OCI-LY7 (cell line): ENCODE data around the gene PPP1R9B. TPM values are rescaled to one million over a fixed set of nuclear protein-coding genes. Genes with fewer than 3 reads are reported as not detected.

Source experiments
- BruUV-seq: library from RNA; stranded (reverse); fragments of 400-500 nt; replicated peaks from 2 replicates; lab custom pipeline; 2021; lab: Mats Ljungman, UMichigan
- CTCF ChIA-PET: fragments of 300-600 bp; sonication (Branson Sonifier 250); formaldehyde crosslinking; loops from one replicate; lab custom pipeline; 2022; ENCODE audit warnings: antibody characterized with exemption; ENCODE audit not compliant: unreplicated experiment; lab: Charles Lee
- POLR2A ChIA-PET: fragments of 300-600 bp; sonication (Branson Sonifier 250); formaldehyde crosslinking; loops from one replicate; lab custom pipeline; 2022; ENCODE audit warnings: antibody characterized with exemption; lab: Charles Lee
- DNase-seq: peaks from one replicate; pipeline ENCODE4 v3.0.0-alpha.2; 2015; ENCODE audit warnings: low spot score
- H2AFZ ChIP-seq: fragments of 200-600 bp; sonication (generic), shearing (Covaris generic); 2 replicates; pipeline ENCODE4 v1.6.1; 2014; ENCODE audit warnings: mild to moderate bottlenecking, antibody characterized with exemption, low read length, moderate library complexity
- H3K27ac ChIP-seq: fragments of 200-600 bp; sonication (generic); 2 replicates; pipeline ENCODE4 v1.5.1; 2014; ENCODE audit warnings: mixed run types, low read depth, mild to moderate bottlenecking, moderate library complexity, low read length, inconsistent platforms; ENCODE audit not compliant: poor library complexity, severe bottlenecking
- H3K36me3 ChIP-seq: fragments of 200-600 bp; sonication (generic); 2 replicates; pipeline ENCODE4 v1.6.1; 2014; ENCODE audit warnings: mild to moderate bottlenecking, antibody characterized with exemption, low read length, moderate library complexity, mixed read lengths; ENCODE audit not compliant: insufficient read depth
- H3K4me1 ChIP-seq: fragments of 200-600 bp; sonication (generic); 2 replicates; pipeline ENCODE4 v1.5.1; 2014; ENCODE audit warnings: mild to moderate bottlenecking, low read length; ENCODE audit not compliant: insufficient read depth, poor library complexity, severe bottlenecking
- H3K4me2 ChIP-seq: fragments of 200-600 bp; sonication (generic); 2 replicates; pipeline ENCODE4 v1.6.1; 2014; ENCODE audit warnings: mild to moderate bottlenecking, low read length
- H3K4me3 ChIP-seq: fragments of 200-600 bp; sonication (generic); 2 replicates; pipeline ENCODE4 v1.5.1; 2014; ENCODE audit warnings: mild to moderate bottlenecking, low read depth, low read length; ENCODE audit not compliant: poor library complexity, severe bottlenecking
- H3K79me2 ChIP-seq: fragments of 200-600 bp; sonication (generic); 2 replicates; pipeline ENCODE4 v1.6.1; 2016; ENCODE audit warnings: low read depth, mild to moderate bottlenecking, low read length, moderate library complexity, mixed read lengths; ENCODE audit not compliant: insufficient read depth
- H3K9me2 ChIP-seq: fragments of 200-600 bp; sonication (generic); 2 replicates; pipeline ENCODE4 v1.6.1; 2016; ENCODE audit warnings: mild to moderate bottlenecking, low read length, mixed read lengths; ENCODE audit not compliant: insufficient read depth
- H3K9me3 ChIP-seq: fragments of 200-600 bp; sonication (generic); 2 replicates; pipeline ENCODE4 v1.6.1; 2014; ENCODE audit warnings: mild to moderate bottlenecking, mixed run types, low read length, mixed read lengths
- H4K20me1 ChIP-seq: fragments of 200-600 bp; sonication (generic); 2 replicates; pipeline ENCODE4 v1.6.1; 2014; ENCODE audit warnings: mild to moderate bottlenecking, antibody characterized with exemption, low read length, moderate library complexity, mixed read lengths; ENCODE audit not compliant: insufficient read depth
- EZH2phosphoT487 ChIP-seq: fragments of 200-600 bp; sonication (generic); IDR thresholded peaks from 2 replicates; pipeline ENCODE4 v1.6.1; 2018; ENCODE audit warnings: low read depth, borderline replicate concordance, mild to moderate bottlenecking, mixed run types, antibody characterized with exemption, low read length, moderate library complexity, mixed read lengths
- intact Hi-C: fragments of 100-400 bp; cut with micrococcal nuclease; formaldehyde crosslinking; loops from one replicate; pipeline ENCODE4 v1.10.0; 2022; ENCODE audit not compliant: unreplicated experiment
- total RNA-seq, 2 experiments: library from RNA; depleted of rRNA in 1 of 2; stranded (reverse); fragments of >200 nt in 1 of 2; shearing (Covaris generic) in 1 of 2; gene quantifications; 2 replicates each; pipeline ENCODE4 v1.2.3, GENCODE V29; 2014 to 2022
- TF ChIP-seq, protein P1 (sequence below): fragments of 200-600 bp; sonication (generic); conservative IDR thresholded peaks from 2 replicates; pipeline ENCODE4 v1.5.1; 2014; ENCODE audit warnings: mild to moderate bottlenecking, antibody characterized with exemption, low read length, moderate library complexity, mixed read lengths

The PPP1R9B gene
- total RNA-seq, 2 experiments from 2014 or later, result 45.3 to 87.0 TPM

DNA sequence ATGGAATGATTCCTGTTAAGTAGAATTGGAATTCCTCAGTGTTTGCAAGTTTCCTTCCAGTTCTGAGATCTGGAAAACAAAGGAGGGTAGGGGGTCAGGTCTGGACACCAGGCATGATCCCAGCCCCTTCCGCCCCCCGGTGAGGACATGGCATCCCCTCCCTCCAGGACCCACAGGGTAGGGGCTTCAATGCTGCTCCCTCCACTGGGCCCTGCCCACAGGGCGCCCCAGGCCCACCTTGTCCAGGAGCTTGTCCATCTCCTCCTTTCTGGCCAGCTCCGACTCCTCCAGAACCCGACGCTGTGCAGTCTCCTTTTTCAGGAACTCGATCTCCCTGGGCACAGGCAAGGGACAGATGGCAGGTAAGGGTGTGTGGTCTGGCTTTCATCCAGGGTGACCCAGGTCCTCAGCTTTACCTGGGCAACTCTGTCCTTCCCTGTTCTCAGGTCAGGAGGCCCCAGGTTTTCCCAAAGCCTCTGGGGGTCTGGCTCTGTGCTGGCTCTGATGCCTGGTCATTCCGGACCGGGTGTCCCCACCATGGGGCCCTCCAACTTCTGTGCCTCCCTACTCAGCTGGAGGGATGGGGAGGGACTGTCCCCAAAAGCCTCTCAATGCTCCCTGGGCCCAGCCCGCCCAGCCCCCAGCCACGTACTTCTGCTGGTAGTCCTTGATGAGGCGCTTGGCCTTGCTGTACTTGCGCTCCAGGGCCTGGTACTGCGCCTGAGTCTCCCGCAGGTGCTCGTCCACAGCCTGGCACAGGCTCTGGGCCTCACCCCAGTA is 15.0 kb downstream of the PPP1R9B start:
- intact Hi-C loops, result no loop called here
- CTCF ChIA-PET, result no interaction called here
- Histone ChIP-seq H3K4me1 (peaks cover 6% of the 10 kb centered on the region), H3K9me3 (no peaks in the 10 kb centered on the region), H3K27ac (no peak overlapping the region), H3K9me2 (no peaks in the 10 kb centered on the region), H3K4me2 (no peak overlapping the region), H2AFZ (no peak overlapping the region), H3K36me3 (peaks cover 82% of the 10 kb centered on the region), H4K20me1 (no peaks in the 10 kb centered on the region), H3K79me2 (no peaks in the 10 kb centered on the region), H3K4me3 (no peak overlapping the region)
- no TSS peak for BruUV-seq
- POLR2A ChIA-PET, result no interaction called here
- TF ChIP-seq, protein P1, sequence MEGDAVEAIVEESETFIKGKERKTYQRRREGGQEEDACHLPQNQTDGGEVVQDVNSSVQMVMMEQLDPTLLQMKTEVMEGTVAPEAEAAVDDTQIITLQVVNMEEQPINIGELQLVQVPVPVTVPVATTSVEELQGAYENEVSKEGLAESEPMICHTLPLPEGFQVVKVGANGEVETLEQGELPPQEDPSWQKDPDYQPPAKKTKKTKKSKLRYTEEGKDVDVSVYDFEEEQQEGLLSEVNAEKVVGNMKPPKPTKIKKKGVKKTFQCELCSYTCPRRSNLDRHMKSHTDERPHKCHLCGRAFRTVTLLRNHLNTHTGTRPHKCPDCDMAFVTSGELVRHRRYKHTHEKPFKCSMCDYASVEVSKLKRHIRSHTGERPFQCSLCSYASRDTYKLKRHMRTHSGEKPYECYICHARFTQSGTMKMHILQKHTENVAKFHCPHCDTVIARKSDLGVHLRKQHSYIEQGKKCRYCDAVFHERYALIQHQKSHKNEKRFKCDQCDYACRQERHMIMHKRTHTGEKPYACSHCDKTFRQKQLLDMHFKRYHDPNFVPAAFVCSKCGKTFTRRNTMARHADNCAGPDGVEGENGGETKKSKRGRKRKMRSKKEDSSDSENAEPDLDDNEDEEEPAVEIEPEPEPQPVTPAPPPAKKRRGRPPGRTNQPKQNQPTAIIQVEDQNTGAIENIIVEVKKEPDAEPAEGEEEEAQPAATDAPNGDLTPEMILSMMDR, result no peak
- TF ChIP-seq EZH2phosphoT487, result no peak
- DNase-seq, result no peak

DNA sequence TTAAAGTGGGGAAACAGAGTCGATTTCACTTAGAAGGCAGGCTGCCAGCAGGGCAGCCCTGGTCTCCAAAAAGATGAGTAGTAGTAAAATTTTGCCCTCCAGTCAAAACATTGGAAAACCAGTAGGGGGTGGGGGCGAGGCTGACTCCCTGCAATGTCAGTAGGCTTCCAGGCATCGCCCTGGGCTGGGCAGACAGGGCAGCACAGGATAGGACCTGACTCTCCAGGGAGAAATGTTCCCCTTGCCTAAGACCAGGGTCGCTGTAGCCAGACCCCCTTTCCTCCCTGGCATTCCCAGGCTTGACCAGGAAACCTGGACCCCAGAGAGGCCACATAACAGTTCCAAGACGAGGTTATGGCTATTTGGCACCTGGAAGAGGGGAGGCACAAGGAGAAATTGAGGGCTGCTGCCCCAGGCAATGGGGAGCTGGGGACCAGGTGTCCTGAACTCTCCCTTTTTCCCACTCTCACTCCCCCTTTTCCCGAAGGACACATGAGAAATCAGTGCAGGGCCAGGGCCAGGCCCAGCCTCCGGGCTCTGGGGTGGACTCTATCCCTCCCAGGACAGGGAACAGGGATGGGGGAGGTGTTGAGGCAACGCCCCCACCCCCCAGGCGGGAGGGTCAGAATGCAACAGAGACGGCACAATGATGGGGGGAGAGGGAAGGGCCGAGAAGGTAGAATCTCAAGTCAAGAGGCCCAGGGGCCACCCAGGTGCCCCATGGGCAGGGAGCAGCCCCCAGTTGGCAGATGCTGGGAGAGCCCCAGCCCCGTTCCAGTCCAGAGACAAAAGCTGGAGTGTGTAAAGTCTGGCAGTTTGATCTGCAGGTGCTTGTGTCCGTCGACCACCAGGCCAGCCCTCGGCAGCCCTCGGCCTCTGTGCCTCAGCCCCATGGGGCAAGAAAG is 16.0 kb downstream of the PPP1R9B start:
- DNase-seq, result no peak
- Histone ChIP-seq H3K4me2 (no peak overlapping the region), H3K27ac (no peak overlapping the region), H2AFZ (no peak overlapping the region), H4K20me1 (no peaks in the 10 kb centered on the region), H3K4me3 (no peak overlapping the region), H3K9me3 (no peaks in the 10 kb centered on the region), H3K79me2 (no peaks in the 10 kb centered on the region), H3K36me3 (peaks cover 73% of the 10 kb centered on the region), H3K9me2 (no peaks in the 10 kb centered on the region), H3K4me1 (peaks cover 6% of the 10 kb centered on the region)
- CTCF ChIA-PET, result no interaction called here
- BruUV-seq, result no TSS peak
- no peak for TF ChIP-seq EZH2phosphoT487
- POLR2A ChIA-PET, result no interaction called here
- intact Hi-C loops, result no loop called here

DNA sequence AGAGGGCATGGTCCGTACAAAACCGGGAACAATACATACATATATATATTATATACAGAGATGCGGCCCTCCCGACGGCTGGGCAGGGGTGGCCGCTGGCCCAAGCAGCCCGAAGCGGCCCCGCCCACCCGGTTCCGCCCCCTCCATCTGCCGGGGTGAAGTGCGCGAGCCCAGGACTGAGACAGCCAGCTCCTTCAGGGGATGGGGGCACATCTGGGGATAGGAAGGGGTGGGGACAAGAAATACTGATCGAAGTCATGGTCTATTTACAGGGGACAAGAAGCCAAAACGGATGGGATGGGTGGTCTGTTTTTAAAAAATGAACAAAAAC is 16.7 kb downstream of the PPP1R9B start:
- Histone ChIP-seq H3K4me1 (peaks cover 6% of the 10 kb centered on the region), H3K27ac (no peak overlapping the region), H3K36me3 (peaks cover 65% of the 10 kb centered on the region), H3K4me3 (no peak overlapping the region), H3K9me3 (no peaks in the 10 kb centered on the region), H3K9me2 (no peaks in the 10 kb centered on the region), H3K4me2 (no peak overlapping the region), H2AFZ (no peak overlapping the region), H3K79me2 (no peaks in the 10 kb centered on the region), H4K20me1 (no peaks in the 10 kb centered on the region)
- no TSS peak for BruUV-seq
- CTCF ChIA-PET, result no interaction called here
- TF ChIP-seq, protein P1, result no peak
- no peak for TF ChIP-seq EZH2phosphoT487
- no peak for DNase-seq
- POLR2A ChIA-PET, result no interaction called here
- intact Hi-C loops, result no loop called here
